ENCODE results near the gene ALPK3.

ALPK3 gene

DNA sequence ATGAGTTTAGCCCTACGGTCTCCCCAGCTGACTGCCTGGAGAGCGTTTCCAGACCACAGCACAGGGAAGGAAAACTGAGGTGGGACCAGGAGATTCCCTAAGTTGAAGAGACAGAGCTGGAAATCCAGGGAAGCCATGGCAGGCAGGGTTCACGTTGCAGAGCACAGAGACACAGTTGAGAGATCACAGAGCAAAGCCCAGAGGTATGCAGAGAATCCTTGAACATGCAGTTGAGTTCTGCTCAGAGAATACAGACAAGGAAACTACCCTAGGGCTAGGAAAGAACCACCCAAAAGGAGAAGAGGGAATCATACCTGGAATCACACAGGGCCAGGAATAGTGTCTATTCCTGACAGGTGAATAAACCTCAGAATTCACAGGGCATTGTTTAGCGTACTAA, 81.6 kb downstream of the ALPK3 start:
- no peak overlapping the region for H3K27ac ChIP-seq
- TF ChIP-seq ZFX (IDR thresholded peaks at IDR 0.05) = no peak
- TF ChIP-seq, protein P1, sequence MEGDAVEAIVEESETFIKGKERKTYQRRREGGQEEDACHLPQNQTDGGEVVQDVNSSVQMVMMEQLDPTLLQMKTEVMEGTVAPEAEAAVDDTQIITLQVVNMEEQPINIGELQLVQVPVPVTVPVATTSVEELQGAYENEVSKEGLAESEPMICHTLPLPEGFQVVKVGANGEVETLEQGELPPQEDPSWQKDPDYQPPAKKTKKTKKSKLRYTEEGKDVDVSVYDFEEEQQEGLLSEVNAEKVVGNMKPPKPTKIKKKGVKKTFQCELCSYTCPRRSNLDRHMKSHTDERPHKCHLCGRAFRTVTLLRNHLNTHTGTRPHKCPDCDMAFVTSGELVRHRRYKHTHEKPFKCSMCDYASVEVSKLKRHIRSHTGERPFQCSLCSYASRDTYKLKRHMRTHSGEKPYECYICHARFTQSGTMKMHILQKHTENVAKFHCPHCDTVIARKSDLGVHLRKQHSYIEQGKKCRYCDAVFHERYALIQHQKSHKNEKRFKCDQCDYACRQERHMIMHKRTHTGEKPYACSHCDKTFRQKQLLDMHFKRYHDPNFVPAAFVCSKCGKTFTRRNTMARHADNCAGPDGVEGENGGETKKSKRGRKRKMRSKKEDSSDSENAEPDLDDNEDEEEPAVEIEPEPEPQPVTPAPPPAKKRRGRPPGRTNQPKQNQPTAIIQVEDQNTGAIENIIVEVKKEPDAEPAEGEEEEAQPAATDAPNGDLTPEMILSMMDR (conservative IDR thresholded peaks at IDR 0.05) = no peak

DNA sequence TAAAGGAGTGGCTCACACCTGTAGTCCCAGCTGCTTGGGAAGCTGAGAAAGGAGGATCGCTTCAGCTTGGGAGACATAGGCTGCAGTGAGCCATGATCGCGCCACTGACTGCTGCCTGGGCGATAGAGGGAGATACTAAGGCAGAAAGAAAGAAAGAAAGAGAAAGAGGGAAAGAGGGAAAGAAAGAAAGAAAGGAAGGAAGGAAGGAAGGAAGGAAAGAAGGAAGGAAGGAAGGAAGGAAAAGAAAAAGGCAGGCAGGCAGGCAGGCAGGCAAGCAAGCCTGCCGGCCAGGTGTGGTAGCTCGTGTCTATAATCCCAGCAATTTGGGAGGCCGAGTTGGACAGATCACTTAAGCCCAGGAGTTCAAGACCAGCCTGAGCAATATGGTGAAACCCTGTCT, 82.6 kb downstream of the ALPK3 start:
- no peak overlapping the region for H3K27ac ChIP-seq
- TF ChIP-seq, protein P1 (conservative IDR thresholded peaks at IDR 0.05) = no peak
- no peak for TF ChIP-seq ZFX (IDR thresholded peaks at IDR 0.05)

DNA sequence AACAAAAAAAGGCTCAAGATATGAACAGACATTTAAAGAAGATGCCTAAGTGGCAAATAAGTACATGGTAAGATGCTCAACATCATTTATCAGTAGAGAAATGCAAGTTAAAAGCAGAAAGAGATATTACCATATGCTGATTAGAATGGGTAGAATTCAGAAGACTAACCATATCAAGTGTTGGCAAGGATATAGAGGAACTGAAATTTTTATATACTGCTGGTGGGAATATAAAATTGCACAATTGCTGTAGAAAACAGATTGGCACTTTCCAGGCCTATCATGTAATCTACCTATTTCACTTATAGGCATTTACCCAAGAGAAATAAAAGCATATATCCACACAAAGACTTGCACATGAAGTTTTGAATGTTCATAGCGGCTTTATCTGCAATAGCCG, 84.4 kb downstream of the ALPK3 start:
- TF ChIP-seq, protein P1 (conservative IDR thresholded peaks at IDR 0.05) = no peak
- no peak for TF ChIP-seq ZFX (IDR thresholded peaks at IDR 0.05)
- no peak overlapping the region for H3K27ac ChIP-seq

DNA sequence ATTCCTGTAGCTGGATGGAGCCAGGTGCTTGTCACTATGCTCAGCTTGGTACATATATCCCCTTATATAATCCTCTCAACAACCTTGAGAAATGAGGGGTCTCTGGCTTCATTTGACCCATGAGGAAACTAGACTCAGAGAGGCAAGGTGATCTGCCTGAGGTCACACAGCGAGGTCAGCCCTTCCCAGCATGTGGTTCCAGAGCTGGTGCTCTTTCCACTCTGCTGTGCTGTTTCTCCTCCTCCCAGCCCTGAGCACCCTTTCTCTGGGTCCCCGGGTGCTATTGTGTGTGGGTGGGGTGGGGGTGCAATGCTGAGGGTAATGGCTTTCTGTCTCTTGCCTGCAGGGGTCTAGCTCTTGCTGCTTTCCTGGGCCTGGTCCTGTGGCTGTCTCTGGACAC, 86.6 kb downstream of the ALPK3 start:
- no peak overlapping the region for H3K27ac ChIP-seq
- no peak for TF ChIP-seq ZFX (IDR thresholded peaks at IDR 0.05)
- TF ChIP-seq, protein P1 (conservative IDR thresholded peaks at IDR 0.05) = no peak

DNA sequence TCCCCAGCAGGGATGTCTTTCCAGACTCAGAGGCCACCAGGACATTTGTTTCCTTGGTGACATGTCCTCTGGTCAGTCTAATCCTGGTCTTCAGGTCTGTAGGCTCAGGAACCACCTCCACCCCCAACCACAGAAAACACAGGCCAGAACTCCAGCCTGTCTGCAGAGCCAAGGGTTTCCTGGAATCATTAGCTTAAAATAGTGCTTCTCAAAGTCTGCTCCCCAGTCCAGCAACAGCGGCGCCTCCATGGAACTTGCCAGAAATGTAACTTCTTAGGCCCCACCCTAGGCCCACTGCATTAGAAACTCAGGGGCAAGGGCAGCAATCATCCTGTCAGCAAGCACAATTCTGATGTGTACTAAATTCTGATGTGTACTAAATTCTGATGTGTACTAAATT, 87.3 kb downstream of the ALPK3 start:
- TF ChIP-seq ZFX (IDR thresholded peaks at IDR 0.05) = no peak
- TF ChIP-seq, protein P1 (conservative IDR thresholded peaks at IDR 0.05) = no peak
- no peak overlapping the region for H3K27ac ChIP-seq

DNA sequence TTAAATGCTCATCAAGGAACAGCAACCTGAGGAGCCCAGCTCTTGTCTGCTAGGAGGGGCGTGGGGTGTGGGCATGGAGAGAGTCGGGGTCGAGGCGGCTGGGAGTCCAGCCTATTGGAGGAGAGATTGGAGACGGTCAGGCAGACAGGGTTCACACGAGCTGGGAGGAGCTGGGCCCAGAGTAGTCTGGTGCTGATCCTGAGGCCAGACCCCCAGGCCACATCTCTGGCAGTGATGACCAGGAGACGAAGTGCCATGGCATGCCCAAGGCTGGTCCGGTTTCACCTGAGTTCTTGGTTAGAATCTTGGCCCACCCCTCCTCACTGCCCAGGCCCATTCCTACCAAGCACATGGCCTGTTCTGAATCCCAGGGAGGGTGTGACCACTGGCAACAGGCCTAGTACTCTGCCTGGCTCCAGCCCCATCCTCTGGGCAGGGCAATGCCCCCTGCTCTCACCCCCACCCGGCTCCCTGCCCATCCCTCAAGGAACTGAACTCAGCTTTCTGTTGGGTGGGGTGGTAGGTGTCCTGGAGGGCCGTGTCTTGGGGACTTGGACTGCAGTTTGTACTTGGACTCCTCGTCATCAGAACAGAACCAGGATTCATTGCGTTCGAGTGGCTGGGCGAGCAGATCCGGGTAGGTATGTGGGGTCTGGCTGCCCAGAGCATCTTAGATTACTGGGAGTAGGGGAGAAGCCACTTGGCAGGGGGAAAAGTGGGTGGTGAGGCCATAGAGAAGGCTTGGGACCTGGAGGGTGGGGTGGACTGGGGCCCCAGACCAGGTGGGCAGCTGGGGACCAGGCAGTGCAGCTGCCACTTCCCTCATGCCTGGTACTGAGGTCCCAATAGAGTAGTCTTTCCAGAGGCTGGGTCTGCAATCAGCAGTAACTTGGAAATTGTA, 88.1 kb downstream of the ALPK3 start:
- TF ChIP-seq, protein P1 (conservative IDR thresholded peaks at IDR 0.05) = no peak
- no peak for TF ChIP-seq ZFX (IDR thresholded peaks at IDR 0.05)
- no peak overlapping the region for H3K27ac ChIP-seq

DNA sequence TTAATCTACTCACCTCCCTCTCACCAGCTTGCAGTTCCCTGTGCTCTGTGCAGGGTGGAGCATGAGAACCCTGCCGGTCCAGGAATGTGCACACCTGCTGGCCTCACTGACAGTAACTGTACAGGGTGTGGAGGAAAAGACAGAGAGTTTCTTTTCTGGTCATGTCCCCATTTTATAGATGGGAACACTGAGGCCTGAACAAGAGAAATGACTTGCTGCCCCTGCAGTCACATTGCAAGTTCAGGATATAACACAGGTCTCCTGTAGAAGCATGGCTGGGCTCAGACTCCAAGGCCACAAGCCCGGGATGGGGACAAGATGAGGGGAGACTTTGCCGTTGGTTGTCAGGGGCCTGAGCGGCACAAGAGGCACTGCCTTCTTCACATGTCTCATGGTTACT, 90.6 kb downstream of the ALPK3 start:
- H3K27ac ChIP-seq = no peak overlapping the region
- TF ChIP-seq ZFX (IDR thresholded peaks at IDR 0.05) = no peak
- TF ChIP-seq, protein P1 (conservative IDR thresholded peaks at IDR 0.05) = no peak

Data from C4-2B (cell line).